DOHH2 (cell line): ENCODE results near the gene SHB.

Experiments
- H3F3A ChIP-seq: fragments of 200-600 bp; sonication (generic), shearing (Covaris generic); 2 replicates; pipeline ENCODE4 v1.6.0; 2016; ENCODE audit warnings: antibody characterized with exemption, mild to moderate bottlenecking; ENCODE audit not compliant: control insufficient read depth, insufficient read depth
- H3K27ac ChIP-seq: fragments of 200-600 bp; sonication (generic); 2 replicates; pipeline ENCODE4 v1.5.1; 2014; ENCODE audit warnings: low read depth, mild to moderate bottlenecking, low read length, moderate library complexity
- H3K27me3 ChIP-seq: fragments of 200-600 bp; sonication (generic); 2 replicates; pipeline ENCODE4 v1.6.1; 2014; ENCODE audit warnings: mild to moderate bottlenecking, low read length, mixed read lengths; ENCODE audit not compliant: control insufficient read depth
- H3K36me3 ChIP-seq: fragments of 200-600 bp; sonication (generic); 2 replicates; pipeline ENCODE4 v1.6.1; 2014; ENCODE audit warnings: mild to moderate bottlenecking, low read length, moderate library complexity, mixed read lengths; ENCODE audit not compliant: control insufficient read depth
- H3K4me1 ChIP-seq: fragments of 200-600 bp; sonication (generic); 2 replicates; pipeline ENCODE4 v1.6.1; 2014; ENCODE audit warnings: mild to moderate bottlenecking, low read length, mixed read lengths; ENCODE audit not compliant: control insufficient read depth
- H3K4me2 ChIP-seq: fragments of 200-600 bp; sonication (generic); 2 replicates; pipeline ENCODE4 v1.6.0; 2014; ENCODE audit warnings: mild to moderate bottlenecking, low read length, moderate library complexity
- H3K4me3 ChIP-seq: fragments of 200-600 bp; sonication (generic); 2 replicates; pipeline ENCODE4 v1.5.1; 2014; ENCODE audit warnings: mild to moderate bottlenecking, low read length, mixed read lengths
- H3K79me2 ChIP-seq: fragments of 200-600 bp; sonication (generic); 2 replicates; pipeline ENCODE4 v1.6.1; 2014; ENCODE audit warnings: mild to moderate bottlenecking, low read length, mixed read lengths; ENCODE audit not compliant: control insufficient read depth
- H3K9me2 ChIP-seq: fragments of 200-600 bp; sonication (generic); replicated peaks from 2 replicates; pipeline ENCODE4 v1.6.1; 2014; ENCODE audit warnings: mild to moderate bottlenecking, low read length, mixed read lengths; ENCODE audit not compliant: control insufficient read depth
- H3K9me3 ChIP-seq: fragments of 200-600 bp; sonication (generic); 2 replicates; pipeline ENCODE4 v1.6.1; 2014; ENCODE audit warnings: antibody characterized with exemption, low read length, mixed read lengths; ENCODE audit not compliant: control insufficient read depth, insufficient read depth
- H4K20me1 ChIP-seq: fragments of 200-600 bp; sonication (generic); 2 replicates; pipeline ENCODE4 v1.6.0; 2014; ENCODE audit warnings: low read depth, mild to moderate bottlenecking, antibody characterized with exemption, low read length, moderate library complexity; ENCODE audit not compliant: control insufficient read depth, insufficient read depth
- EZH2phosphoT487 ChIP-seq: fragments of 200-600 bp; sonication (generic); IDR thresholded peaks from 2 replicates; pipeline ENCODE4 v1.6.1; 2017; ENCODE audit warnings: borderline replicate concordance, mild to moderate bottlenecking, antibody characterized with exemption, low read length, moderate library complexity, mixed read lengths
- TF ChIP-seq, protein P1 (sequence below): fragments of 200-600 bp; sonication (generic); IDR thresholded peaks from one replicate; pipeline ENCODE4 v1.5.1; 2014; ENCODE audit warnings: antibody characterized with exemption, mild to moderate bottlenecking, low read depth, low read length; ENCODE audit not compliant: poor library complexity, severe bottlenecking

The SHB gene

DNA sequence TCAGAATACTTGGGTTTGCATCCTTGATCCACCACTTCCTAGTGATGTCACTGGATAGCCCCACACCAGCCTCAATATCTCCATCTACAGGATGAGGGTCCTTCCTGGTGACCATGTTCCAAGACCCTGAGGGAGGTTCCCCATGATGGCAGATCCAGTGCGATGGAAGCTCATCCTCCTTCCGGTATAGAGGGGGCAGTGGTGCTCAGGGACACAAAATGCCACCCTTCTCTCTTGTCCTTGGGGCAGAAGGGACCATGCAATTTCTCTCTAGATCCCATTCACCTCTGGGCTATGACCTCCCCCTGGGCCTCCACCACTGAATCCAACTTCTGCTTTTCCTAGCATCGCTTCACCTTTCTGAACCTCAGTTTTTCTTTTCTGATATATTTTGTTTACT, 159.7 kb downstream of the SHB start:
- no peaks in the 10 kb centered on the region for H3F3A ChIP-seq
- no peak overlapping the region for H3K4me3 ChIP-seq
- H3K9me3 ChIP-seq: no peaks in the 10 kb centered on the region
- H4K20me1 ChIP-seq: no peaks in the 10 kb centered on the region
- H3K9me2 ChIP-seq: no peaks in the 10 kb centered on the region
- no peaks in the 10 kb centered on the region for H3K27me3 ChIP-seq
- H3K4me1 ChIP-seq: peaks cover 6% of the 10 kb centered on the region; the same call in 1 of the 2 replicates
- no peak for TF ChIP-seq EZH2phosphoT487
- TF ChIP-seq, protein P1, sequence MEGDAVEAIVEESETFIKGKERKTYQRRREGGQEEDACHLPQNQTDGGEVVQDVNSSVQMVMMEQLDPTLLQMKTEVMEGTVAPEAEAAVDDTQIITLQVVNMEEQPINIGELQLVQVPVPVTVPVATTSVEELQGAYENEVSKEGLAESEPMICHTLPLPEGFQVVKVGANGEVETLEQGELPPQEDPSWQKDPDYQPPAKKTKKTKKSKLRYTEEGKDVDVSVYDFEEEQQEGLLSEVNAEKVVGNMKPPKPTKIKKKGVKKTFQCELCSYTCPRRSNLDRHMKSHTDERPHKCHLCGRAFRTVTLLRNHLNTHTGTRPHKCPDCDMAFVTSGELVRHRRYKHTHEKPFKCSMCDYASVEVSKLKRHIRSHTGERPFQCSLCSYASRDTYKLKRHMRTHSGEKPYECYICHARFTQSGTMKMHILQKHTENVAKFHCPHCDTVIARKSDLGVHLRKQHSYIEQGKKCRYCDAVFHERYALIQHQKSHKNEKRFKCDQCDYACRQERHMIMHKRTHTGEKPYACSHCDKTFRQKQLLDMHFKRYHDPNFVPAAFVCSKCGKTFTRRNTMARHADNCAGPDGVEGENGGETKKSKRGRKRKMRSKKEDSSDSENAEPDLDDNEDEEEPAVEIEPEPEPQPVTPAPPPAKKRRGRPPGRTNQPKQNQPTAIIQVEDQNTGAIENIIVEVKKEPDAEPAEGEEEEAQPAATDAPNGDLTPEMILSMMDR: no peak
- no peak overlapping the region for H3K27ac ChIP-seq
- H3K36me3 ChIP-seq: no peaks in the 10 kb centered on the region
- no peaks in the 10 kb centered on the region for H3K79me2 ChIP-seq
- H3K4me2 ChIP-seq: no peak overlapping the region

DNA sequence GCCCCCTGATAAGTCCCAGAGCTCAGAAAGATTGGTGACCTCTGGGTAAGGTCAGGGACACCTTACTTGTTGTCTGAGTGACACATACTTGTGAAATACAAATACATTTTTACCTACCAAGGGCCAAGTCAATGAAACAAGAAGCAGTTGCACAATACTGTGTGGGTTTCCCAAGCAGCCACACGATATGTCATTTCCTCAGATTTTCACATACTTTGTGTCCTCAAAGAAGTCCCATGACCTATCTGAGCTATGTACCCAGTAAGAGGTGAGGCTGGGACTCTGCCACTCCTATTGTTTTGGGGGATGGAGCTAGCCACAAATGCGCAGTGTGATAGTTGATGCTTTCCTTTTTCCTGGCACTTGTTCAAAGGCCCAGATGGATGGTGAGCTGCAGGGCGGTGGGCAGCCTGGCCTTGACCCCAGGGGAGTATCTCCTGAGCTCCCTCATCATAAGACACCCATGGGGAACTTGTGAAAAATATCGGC, 160.3 kb downstream of the SHB start:
- no peak overlapping the region for H3K4me3 ChIP-seq
- no peak overlapping the region for H3K4me2 ChIP-seq
- no peaks in the 10 kb centered on the region for H3K9me2 ChIP-seq
- no peak for TF ChIP-seq EZH2phosphoT487
- TF ChIP-seq, protein P1: no peak
- H3K79me2 ChIP-seq: no peaks in the 10 kb centered on the region
- H3K27ac ChIP-seq: no peak overlapping the region
- no peaks in the 10 kb centered on the region for H3K36me3 ChIP-seq
- H3K27me3 ChIP-seq: no peaks in the 10 kb centered on the region
- no peaks in the 10 kb centered on the region for H4K20me1 ChIP-seq
- H3K4me1 ChIP-seq: peaks cover 6% of the 10 kb centered on the region; the same call in 1 of the 2 replicates
- H3F3A ChIP-seq: no peaks in the 10 kb centered on the region
- no peaks in the 10 kb centered on the region for H3K9me3 ChIP-seq

DNA sequence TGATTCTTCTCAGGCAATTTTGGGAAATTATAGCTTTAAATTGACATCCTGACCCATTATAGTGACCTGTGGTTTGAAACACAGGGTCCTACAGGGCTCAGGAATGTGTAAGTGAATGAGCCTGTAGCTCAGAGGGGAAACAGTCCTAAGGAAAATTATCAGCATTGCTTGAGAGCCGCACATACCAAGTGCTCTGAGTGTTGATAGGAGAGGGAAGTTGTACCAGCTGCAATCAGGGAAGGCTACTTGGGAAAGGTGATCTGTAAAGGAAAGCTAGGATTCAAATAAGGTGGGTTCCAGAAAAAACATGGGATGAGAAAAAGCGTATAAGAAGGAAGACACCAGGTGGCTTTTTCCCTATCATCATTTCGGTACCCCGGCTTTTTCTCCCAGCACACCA, 160.7 kb downstream of the SHB start:
- Histone ChIP-seq H4K20me1 (no peaks in the 10 kb centered on the region), H3K27me3 (no peaks in the 10 kb centered on the region), H3F3A (no peaks in the 10 kb centered on the region), H3K4me1 (peaks cover 6% of the 10 kb centered on the region; the same call in 1 of the 2 replicates), H3K4me2 (no peak overlapping the region), H3K9me2 (no peaks in the 10 kb centered on the region), H3K27ac (no peak overlapping the region), H3K79me2 (peaks cover 4% of the 10 kb centered on the region), H3K9me3 (no peaks in the 10 kb centered on the region), H3K36me3 (no peaks in the 10 kb centered on the region), H3K4me3 (no peak overlapping the region)
- TF ChIP-seq, protein P1: no peak
- no peak for TF ChIP-seq EZH2phosphoT487
